Measurements from ENCODE around the gene ZBTB7B. TPM values are rescaled to one million over a fixed set of nuclear protein-coding genes. Genes with fewer than 3 reads are reported as not detected.

The ZBTB7B gene
- total and polyA plus RNA-seq, 9 of the 15 experiments (the other 6 are each of a cell fraction or from before 2014, with no cell fraction given): 0.04 to 46.5 (median 15.2) TPM

DNA sequence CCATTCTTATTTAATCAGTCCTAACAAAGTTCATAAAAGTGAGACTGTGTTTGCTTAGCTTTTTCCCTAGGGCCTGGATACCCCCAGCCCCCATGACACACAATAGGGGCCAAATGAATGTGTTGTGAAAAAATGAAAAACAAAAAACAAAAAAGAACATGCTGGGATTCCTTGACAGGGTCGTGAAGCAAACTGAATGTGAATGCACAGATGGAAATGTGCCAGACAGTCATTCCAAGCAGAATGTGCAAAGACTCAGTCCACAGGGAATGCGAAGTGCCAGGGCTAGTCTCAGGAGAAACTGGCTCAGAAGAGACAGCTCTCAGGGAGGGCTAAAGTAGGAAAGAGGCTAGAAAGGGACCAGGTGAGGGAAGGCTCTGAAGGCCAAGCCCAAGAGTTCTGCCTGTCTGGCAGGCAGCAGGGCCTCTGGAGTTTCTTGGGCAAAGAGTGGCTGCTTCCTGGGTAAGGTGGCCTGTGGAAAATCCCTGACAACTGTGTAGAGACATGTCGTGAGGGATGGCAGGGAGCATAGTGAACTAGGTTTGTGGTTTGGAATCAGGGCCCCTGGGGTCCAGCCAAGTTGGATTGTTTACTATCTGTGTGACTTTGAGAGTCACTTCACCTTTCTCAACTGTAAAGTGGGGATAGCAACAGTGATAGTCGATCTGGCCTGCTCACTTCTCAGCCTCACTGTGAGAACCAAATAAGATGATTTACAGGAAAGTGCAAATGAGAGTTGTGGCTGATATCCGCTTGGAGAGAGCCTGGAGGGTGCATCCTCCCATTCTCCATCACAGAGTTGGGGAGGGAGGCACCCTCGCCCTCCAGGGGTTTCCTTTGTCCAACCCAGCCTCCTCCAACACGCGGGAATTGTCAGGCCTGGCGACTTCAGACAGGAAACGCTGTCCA, 47.3 kb downstream of the ZBTB7B start (continued):
- TF ChIP-seq, protein P1, sequence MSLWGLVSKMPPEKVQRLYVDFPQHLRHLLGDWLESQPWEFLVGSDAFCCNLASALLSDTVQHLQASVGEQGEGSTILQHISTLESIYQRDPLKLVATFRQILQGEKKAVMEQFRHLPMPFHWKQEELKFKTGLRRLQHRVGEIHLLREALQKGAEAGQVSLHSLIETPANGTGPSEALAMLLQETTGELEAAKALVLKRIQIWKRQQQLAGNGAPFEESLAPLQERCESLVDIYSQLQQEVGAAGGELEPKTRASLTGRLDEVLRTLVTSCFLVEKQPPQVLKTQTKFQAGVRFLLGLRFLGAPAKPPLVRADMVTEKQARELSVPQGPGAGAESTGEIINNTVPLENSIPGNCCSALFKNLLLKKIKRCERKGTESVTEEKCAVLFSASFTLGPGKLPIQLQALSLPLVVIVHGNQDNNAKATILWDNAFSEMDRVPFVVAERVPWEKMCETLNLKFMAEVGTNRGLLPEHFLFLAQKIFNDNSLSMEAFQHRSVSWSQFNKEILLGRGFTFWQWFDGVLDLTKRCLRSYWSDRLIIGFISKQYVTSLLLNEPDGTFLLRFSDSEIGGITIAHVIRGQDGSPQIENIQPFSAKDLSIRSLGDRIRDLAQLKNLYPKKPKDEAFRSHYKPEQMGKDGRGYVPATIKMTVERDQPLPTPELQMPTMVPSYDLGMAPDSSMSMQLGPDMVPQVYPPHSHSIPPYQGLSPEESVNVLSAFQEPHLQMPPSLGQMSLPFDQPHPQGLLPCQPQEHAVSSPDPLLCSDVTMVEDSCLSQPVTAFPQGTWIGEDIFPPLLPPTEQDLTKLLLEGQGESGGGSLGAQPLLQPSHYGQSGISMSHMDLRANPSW (CRISPR knock-in tag; IDR thresholded peaks at IDR 0.05): 0 out of 2 replicates have a peak, but pooled peaks have one; percentile 2
- TF ChIP-seq ZNF766 (CRISPR knock-in tag; conservative IDR thresholded peaks at IDR 0.05) (no peak), STAT5A (IDR thresholded peaks at IDR 0.05; ENCODE audit: borderline replicate concordance, low read length) (no peak), SMAD4 (CRISPR knock-in tag; conservative IDR thresholded peaks at IDR 0.05) (peak; percentile 93), ZNF175 (CRISPR knock-in tag; IDR thresholded peaks at IDR 0.05; ENCODE audit: low read depth) (peak; percentile 80; the same call in 1 of the 2 replicates), GATA2 (CRISPR knock-in tag; IDR thresholded peaks at IDR 0.05) (no peak), SP1 (CRISPR knock-in tag; IDR thresholded peaks at IDR 0.05) (no peak), ZNF764 (CRISPR knock-in tag; IDR thresholded peaks at IDR 0.05; ENCODE audit: low read depth) (0 out of 2 replicates have a peak, but pooled peaks have one; percentile 54), L3MBTL2 (IDR thresholded peaks at IDR 0.05) (peak; percentile 97; the same call in 1 of the 2 replicates), JUN (IDR thresholded peaks at IDR 0.05; ENCODE audit: borderline replicate concordance, low read depth, low read length) (no peak), JUN (CRISPR knock-in tag; IDR thresholded peaks at IDR 0.05; ENCODE audit: borderline replicate concordance) (no peak), ZBTB17 (CRISPR knock-in tag; IDR thresholded peaks at IDR 0.05) (peak; percentile 47; the same call in 1 of the 2 replicates), NFXL1 (CRISPR knock-in tag; IDR thresholded peaks at IDR 0.05) (0 out of 2 replicates have a peak, but pooled peaks have one; percentile 45), SREBF2 (CRISPR knock-in tag; IDR thresholded peaks at IDR 0.05) (no peak), MIER1 (IDR thresholded peaks at IDR 0.05; ENCODE audit: low read depth) (no peak), NFRKB (IDR thresholded peaks at IDR 0.05; ENCODE audit: low read depth) (0 out of 2 replicates have a peak, but pooled peaks have one; percentile 63), ZNF41 (CRISPR knock-in tag; conservative IDR thresholded peaks at IDR 0.05) (0 out of 2 replicates have a peak, but pooled peaks have one; percentile 45), ZNF253 (CRISPR knock-in tag; conservative IDR thresholded peaks at IDR 0.05) (0 out of 2 replicates have a peak, but pooled peaks have one; percentile 30), ZNF507 (tag; conservative IDR thresholded peaks at IDR 0.05) (no peak), U2AF1 (optimal IDR thresholded peaks at IDR 0.05; ENCODE audit: low read depth, low read length) (no peak), TEAD1 (CRISPR knock-in tag; IDR thresholded peaks at IDR 0.05) (0 out of 4 replicates have a peak, but pooled peaks of 1 of the 2 experiments have one; percentile 18), PHB2 (IDR thresholded peaks at IDR 0.05; ENCODE audit: low read depth) (no peak), XRCC5 (IDR thresholded peaks at IDR 0.05; ENCODE audit: low read depth, low read length) (no peak)
- TF ChIP-seq, protein P2, sequence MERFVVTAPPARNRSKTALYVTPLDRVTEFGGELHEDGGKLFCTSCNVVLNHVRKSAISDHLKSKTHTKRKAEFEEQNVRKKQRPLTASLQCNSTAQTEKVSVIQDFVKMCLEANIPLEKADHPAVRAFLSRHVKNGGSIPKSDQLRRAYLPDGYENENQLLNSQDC (CRISPR knock-in tag; IDR thresholded peaks at IDR 0.05): no peak

Measured in K562 (cell line).